Keratinocyte (primary cell): ENCODE measurements around the gene TBC1D4.

Experiments
- EZH2 ChIP-seq: IDR thresholded peaks from one replicate; pipeline ENCODE4 v1.6.1; 2012; ENCODE audit warnings: inconsistent platforms, mild to moderate bottlenecking, low read length, moderate library complexity
- TF ChIP-seq, protein P1 (sequence below), 3 experiments: IDR thresholded peaks in 1 of 3; conservative IDR thresholded peaks in 1 of 3; optimal IDR thresholded peaks in 1 of 3; 2 replicates in 2 of 3; 3 replicates in 1 of 3; pipeline versions ENCODE3 to v1.5.1; 2011; ENCODE audit warnings: low read length in 3 of 3, mild to moderate bottlenecking in 3 of 3, moderate library complexity in 2 of 3, control low read depth in 1 of 3, inconsistent platforms in 1 of 3; ENCODE audit not compliant: insufficient read depth in 2 of 3; ENCODE audit errors: extremely low read depth in 1 of 3

DNA sequence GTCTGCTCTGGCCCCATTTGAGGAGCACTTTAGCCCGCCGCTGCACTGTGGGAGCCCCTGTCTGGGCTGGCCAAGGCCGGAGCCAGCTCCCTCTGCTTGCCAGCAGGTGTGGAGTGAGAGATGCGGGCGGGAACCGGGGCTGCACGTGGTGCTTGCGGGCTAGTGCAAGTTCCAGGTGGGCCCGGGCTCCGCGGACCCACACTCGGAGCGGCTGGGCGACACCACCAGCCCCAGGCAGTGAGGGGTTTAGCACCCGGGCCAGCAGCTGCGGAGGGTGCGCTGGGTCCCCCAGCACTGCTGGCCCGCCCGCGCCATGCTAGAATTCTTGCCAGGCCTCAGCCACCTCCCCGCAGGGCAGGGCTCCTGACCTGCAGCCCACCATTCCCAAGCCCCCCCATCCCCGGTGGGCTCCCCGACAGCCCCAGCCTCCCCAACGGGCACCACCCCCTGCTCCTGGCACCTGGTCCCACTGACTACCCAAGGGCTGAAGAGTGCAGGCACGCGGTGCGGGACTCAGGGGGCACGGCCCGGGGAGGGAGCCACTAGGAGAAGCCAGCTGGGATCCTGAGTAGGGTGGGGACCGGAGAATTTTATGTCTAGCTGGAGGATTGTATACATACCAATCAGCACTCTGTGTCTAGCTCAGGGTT lies 36.6 kb upstream of the TBC1D4 start:
- TF ChIP-seq, protein P1, sequence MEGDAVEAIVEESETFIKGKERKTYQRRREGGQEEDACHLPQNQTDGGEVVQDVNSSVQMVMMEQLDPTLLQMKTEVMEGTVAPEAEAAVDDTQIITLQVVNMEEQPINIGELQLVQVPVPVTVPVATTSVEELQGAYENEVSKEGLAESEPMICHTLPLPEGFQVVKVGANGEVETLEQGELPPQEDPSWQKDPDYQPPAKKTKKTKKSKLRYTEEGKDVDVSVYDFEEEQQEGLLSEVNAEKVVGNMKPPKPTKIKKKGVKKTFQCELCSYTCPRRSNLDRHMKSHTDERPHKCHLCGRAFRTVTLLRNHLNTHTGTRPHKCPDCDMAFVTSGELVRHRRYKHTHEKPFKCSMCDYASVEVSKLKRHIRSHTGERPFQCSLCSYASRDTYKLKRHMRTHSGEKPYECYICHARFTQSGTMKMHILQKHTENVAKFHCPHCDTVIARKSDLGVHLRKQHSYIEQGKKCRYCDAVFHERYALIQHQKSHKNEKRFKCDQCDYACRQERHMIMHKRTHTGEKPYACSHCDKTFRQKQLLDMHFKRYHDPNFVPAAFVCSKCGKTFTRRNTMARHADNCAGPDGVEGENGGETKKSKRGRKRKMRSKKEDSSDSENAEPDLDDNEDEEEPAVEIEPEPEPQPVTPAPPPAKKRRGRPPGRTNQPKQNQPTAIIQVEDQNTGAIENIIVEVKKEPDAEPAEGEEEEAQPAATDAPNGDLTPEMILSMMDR (optimal IDR thresholded peaks at IDR 0.05 in 1 of 3, IDR thresholded peaks at IDR 0.05 in 1 of 3, conservative IDR thresholded peaks at IDR 0.05 in 1 of 3; ENCODE audit: extremely low read depth in 1 of 3, insufficient read depth in 2 of 3, low read length in 3 of 3), result no peak
- TF ChIP-seq EZH2, result no peak
